Right ventricle myocardium superior (tissue), 1 donor: ENCODE data around the gene CEP70. TPM values are rescaled to one million over a fixed set of nuclear protein-coding genes. Genes with fewer than 3 reads are reported as not detected.
"Not testable (repeated sequence)": the region's sequence is repeated elsewhere in the genome, so short reads cannot be mapped to it uniquely, and the experiment has no call there.

ENCODE experiments used
- ATAC-seq: fragments of 200-7000 bp; cut with Tn5 transposase; one replicate; pipeline ENCODE4 v1.9.1; 2020; ENCODE audit warnings: mild to moderate bottlenecking; ENCODE audit not compliant: poor library complexity
- DNase-seq: peaks from one replicate; pipeline ENCODE4 v3.0.0-alpha.2; 2020
- intact Hi-C: fragments of 100-400 bp; cut with DNase I; formaldehyde crosslinking; loops from one replicate; pipeline ENCODE4 v1.11.2; 2022
- total RNA-seq: library from RNA; stranded (reverse); fragmentation: NEBNext Ultra II Directional; extraction: Animal tissue kit (Norgen Biotek cat#: 25700); gene quantifications from one replicate; pipeline ENCODE4 v1.2.1, GENCODE V29; 2021
- donor health status: DM: no; HTN: yes; CAD: no; lungs with severe emphysema.

CEP70 gene
- total RNA-seq, 1 donor from 2014 or later: 19.0 TPM

GRCh38 chr3:138549179-138549977 lies 44.7 kb downstream of the CEP70 start:
- no peak for DNase-seq
- intact Hi-C loops: no loop called here
- ATAC-seq: peak; percentile 83

DNA sequence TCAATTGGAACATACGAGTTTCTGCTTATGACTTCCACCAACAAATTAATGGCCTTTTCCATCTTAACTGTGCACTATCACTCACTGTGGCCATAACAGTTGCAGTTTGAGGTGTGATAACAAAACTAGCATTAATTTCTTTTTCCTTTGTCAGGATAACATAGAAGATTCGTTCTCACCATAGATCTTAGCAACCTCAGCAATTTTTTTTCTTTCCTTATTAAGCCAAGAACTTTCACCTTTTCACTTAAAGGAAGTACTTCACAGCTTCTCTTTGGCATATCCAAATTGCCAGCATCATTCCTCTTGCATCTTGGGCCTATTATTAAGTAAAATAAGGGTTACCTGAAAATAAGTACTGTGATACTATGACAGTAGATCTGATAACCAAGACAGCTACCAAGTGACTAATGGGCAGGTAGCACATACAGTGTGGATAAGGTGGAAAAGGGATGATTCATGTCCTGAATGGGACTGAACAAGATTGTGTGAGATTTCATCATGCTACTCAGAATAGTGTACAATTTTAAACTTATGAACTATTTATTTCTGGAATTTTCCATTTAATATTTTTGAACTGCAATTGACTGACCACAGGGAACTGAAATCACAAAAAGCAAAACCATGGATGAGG lies 46.6 kb downstream of the CEP70 start:
- DNase-seq (no peak), ATAC-seq (no peak)
- intact Hi-C loops: no loop called here

DNA sequence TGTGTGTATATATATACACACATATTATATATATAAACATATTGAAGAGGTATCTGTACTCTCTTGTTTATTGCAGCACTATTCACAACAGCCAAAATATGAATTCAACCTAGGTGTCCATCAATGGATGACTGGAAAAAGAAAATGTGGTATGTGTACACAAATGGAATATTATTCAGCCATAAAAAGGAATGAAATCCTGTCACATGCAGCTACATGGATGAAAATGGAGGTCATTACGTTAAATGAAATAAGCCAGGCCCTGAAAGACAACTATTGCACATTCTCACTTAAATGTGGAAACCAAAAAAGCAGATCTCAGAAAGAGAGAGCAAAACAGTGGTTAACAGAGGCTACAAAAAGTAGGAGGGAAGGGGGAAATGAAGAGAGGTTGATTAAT lies 49.5 kb downstream of the CEP70 start:
- intact Hi-C loops: no loop called here
- no peak for DNase-seq
- no peak for ATAC-seq

DNA sequence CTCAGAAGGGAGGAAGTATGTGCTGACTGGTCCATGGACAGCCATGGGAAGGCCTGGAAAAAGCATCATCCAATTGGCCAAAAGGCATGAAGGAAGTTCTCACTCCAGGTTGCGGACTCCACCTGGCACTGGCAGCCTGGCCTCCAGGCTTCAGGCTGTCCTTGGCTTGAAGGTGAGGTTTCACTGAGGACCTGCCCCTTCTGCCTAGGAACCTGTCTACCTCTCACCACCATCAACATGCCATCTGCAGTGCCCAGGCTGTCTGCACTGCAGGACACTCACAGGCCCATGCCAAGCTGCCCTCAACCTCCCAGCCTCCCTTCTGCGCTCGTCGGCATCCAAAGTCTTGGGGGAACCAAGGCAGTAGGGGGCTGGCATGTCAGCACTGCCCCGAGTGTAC lies 51.1 kb downstream of the CEP70 start:
- ATAC-seq: no peak

DNA sequence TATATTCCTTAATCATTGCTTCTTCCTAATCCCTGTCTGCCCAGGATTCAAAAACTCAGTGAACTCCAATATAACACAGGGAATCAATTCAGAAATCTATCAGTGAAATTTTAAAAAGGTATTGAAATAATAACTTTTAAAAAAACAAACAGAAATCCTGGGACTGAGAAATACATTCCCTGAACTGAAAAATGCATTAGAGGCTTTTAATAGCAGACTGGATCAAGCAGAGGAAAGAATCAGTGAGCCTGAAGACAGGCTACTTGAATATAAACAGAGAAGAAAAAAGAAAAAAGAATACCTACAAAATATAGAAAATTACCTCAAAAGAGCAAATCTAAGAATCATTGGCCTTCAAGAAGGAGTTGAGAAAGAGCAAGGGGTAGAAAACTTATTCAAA lies 54.7 kb downstream of the CEP70 start:
- intact Hi-C loops: no loop called here
- ATAC-seq: no peak
- DNase-seq: no peak

More for the DNA sequence above, 51.1 kb downstream of the CEP70 start:
- intact Hi-C loops: no loop called here
- no peak for DNase-seq

DNA sequence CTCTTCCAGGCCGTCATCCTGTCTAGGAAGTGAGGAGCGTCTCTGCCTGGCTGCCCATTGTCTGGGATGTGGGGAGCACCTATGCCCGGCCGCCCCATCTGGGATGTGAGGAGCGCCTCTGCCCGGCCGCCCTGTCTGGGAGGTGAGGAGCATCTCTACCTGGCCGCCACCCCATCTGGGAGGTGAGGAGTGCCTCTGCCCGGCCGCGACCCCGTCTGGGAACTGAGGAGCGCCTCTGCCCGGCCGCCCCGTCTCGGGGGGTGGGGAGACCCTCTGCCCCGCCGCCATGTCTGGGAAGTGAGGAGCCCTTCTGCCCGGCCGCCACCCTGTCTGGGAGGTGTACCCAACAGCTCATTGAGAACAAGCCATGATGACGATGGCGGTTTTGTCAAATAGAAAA lies 72.6 kb downstream of the CEP70 start:
- intact Hi-C loops, ATAC-seq, DNase-seq: not testable (repeated sequence)

- intact Hi-C loops: no loop called here
- no peak for ATAC-seq
- no peak for DNase-seq
Measured at GRCh38 chr3:138513090-138513843, 80.8 kb downstream of the CEP70 start.

DNA sequence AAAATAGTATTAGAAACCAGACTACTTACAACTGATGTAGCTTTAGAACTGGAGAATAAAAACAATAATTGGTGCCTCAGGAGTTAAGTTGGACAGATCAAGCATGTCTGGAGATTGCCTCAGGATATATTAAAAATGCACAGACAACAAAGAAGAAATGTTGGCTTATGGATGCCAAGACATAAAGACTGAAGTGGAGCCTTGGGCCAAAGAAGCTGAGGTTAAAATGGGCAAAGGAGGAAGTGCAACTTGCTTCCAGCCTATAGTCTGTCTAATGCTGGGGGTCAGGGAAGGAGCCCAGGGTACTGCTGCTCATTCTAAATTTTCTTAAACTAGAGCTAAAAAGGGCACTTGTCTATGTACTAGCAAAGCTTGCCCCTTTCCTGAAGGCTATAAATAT lies 82.1 kb downstream of the CEP70 start:
- DNase-seq (no peak), ATAC-seq (no peak)
- intact Hi-C loops: no loop called here

- ATAC-seq (no peak), DNase-seq (no peak)
- intact Hi-C loops: no loop called here
Measured at GRCh38 chr3:138509586-138509985, 84.5 kb downstream of the CEP70 start.

GRCh38 chr3:138507524-138507923 lies 86.5 kb downstream of the CEP70 start:
- DNase-seq (no peak), ATAC-seq (no peak)
- intact Hi-C loops: no loop called here

GRCh38 chr3:138498991-138499390 lies 95.1 kb downstream of the CEP70 start:
- DNase-seq: no peak
- intact Hi-C loops: no loop called here
- ATAC-seq: no peak

GRCh38 chr3:138497851-138498250 lies 96.2 kb downstream of the CEP70 start:
- ATAC-seq: no peak
- DNase-seq: no peak
- intact Hi-C loops: no loop called here

DNA sequence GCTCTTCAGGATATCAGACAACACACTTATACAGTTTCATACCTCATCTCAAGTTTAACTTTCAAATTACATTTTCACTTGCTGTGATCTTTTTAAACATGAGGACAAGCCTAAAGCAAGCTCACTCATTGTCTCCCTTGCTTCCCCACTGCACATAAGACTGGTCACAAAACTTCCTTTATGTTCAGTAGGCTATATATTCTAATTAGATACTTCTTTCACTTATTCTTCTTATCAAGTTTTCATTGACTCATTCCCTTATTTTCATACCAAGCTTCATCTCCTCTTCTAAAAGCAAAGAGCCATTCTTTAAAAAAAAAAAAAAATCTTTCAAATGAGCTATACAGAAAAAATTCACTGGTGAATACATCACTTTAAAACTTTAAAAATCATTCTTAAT lies 97.0 kb downstream of the CEP70 start:
- intact Hi-C loops: no loop called here
- DNase-seq (no peak), ATAC-seq (no peak)

GRCh38 chr3:138496436-138496835 lies 97.6 kb downstream of the CEP70 start:
- DNase-seq (no peak), ATAC-seq (no peak)
- intact Hi-C loops: no loop called here

- intact Hi-C loops: not testable (repeated sequence)
Measured at GRCh38 chr3:138495638-138496037, 98.4 kb downstream of the CEP70 start.

DNA sequence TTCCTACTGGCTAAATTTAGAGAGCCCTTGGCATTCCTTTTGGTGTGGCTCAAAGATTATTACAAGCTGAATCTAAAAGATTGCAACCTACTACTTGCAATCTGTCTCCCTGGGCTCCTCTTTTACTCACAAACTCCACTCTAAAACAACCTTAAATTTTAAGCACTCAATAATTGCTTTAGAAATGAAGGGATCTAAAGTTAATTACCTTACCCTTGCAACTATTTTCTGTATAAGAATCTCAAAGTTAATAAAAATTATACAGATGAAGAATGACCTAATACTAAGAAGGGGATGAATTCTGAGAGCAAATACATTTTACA lies 99.5 kb downstream of the CEP70 start:
- DNase-seq (no peak), ATAC-seq (peak; percentile 92)
- intact Hi-C loops: no loop called here

More at GRCh38 chr3:138495638-138496037, 98.4 kb downstream of the CEP70 start:
- not testable (repeated sequence) for DNase-seq, ATAC-seq

DNA sequence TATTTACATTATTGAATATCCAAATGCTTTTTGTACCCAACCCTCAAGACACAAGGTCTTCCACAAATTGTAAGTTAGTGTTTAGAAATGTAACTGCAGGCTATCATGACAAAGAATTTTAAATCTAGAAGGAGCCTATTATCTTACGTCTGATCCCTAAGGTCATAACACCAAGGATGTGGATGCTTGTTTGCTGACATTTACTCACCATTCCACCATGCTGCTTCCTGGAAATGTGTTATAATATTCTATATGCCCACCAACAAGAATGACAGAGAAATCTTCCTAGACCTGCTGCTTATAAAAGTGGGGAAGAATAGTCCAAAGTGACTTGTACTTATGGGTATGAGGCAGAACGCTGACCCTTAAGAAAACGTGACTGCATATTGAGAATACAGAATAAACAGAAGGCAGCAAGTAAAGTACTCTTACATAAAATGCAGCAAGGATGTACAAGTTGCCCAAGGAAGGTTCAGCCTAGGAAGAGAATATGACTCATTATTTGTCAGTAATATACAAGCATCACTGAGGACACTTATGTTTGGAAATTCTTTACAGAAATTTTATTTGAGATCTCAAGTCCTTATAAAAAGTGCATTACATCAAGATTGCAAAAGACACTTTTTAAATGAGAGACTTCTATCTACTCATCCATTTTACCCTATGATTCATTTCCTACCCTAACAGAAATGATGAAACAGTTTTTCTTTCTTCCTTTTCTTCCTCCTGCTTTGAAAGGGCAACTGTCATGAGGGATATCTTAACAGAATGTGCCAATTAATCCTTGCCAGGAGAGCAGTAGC lies 100.1 kb downstream of the CEP70 start:
- ATAC-seq: no peak
- intact Hi-C loops: no loop called here

GRCh38 chr3:138492980-138493675 lies 100.9 kb downstream of the CEP70 start:
- no peak for DNase-seq
- peak; percentile 18 for ATAC-seq
- intact Hi-C loops: no loop called here

More for the DNA sequence above, 100.1 kb downstream of the CEP70 start:
- DNase-seq: no peak
